Activated naive CD8-positive, alpha-beta T cell treated with anti-CD3 and anti-CD28 coated beads for 36 hours (primary cell): Measurements from ENCODE around the gene OVCA2. TPM values are rescaled to one million over a fixed set of nuclear protein-coding genes. Genes with fewer than 3 reads are reported as not detected.

ENCODE experiments used
- DNase-seq: peaks from one replicate; pipeline ENCODE4 v3.0.0; 2021
- H3K27ac Mint-ChIP-seq: one replicate; pipeline ENCODE4 v1.8.0; 2022; ENCODE audit warnings: mild to moderate bottlenecking, moderate library complexity, mixed read lengths
- H3K27me3 Mint-ChIP-seq: one replicate; pipeline ENCODE4 v1.8.0; 2022; ENCODE audit warnings: mild to moderate bottlenecking, mixed read lengths
- H3K36me3 Mint-ChIP-seq: one replicate; pipeline ENCODE4 v1.8.0; 2021; ENCODE audit warnings: mild to moderate bottlenecking, mixed read lengths
- H3K4me1 Mint-ChIP-seq: one replicate; pipeline ENCODE4 v1.8.0; 2021; ENCODE audit warnings: mixed read lengths
- H3K4me3 Mint-ChIP-seq: one replicate; pipeline ENCODE4 v1.8.0; 2022; ENCODE audit warnings: mild to moderate bottlenecking, moderate library complexity, mixed read lengths
- H3K9me3 Mint-ChIP-seq: one replicate; pipeline ENCODE4 v1.8.0; 2022; ENCODE audit warnings: mixed read lengths
- total RNA-seq, 2 experiments: library from RNA; stranded (reverse); gene quantifications; one replicate each; pipeline ENCODE4 v1.2.3, GENCODE V29; 2021

The OVCA2 gene
- total RNA-seq, 2 experiments from 2014 or later = 38.4 to 39.0 TPM

- Mint-ChIP-seq H3K27me3 (peaks cover 5% of the 10 kb centered on the region), H3K36me3 (peaks cover 56% of the 10 kb centered on the region), H3K4me3 (peak overlapping the region; percentile 30), H3K27ac (peak overlapping the region; percentile 63), H3K9me3 (no peaks in the 10 kb centered on the region), H3K4me1 (peaks cover 43% of the 10 kb centered on the region)
- DNase-seq = no peak
These were observed 29.2 kb downstream of the OVCA2 start for GRCh38 chr17:2071024-2071385.

- no peak overlapping the region for H3K4me3 Mint-ChIP-seq
These were observed 29.8 kb downstream of the OVCA2 start for GRCh38 chr17:2071455-2072281.

GRCh38 chr17:2074919-2075318, 33.1 kb downstream of the OVCA2 start:
- Mint-ChIP-seq H3K27me3 (peaks cover under 1% of the 10 kb centered on the region), H3K9me3 (no peaks in the 10 kb centered on the region), H3K4me1 (peaks cover 20% of the 10 kb centered on the region), H3K27ac (no peak overlapping the region), H3K4me3 (no peak overlapping the region), H3K36me3 (peaks cover 57% of the 10 kb centered on the region)
- no peak for DNase-seq

More at GRCh38 chr17:2071455-2072281, 29.8 kb downstream of the OVCA2 start:
- DNase-seq = no peak
- Mint-ChIP-seq H3K27me3 (peaks cover 5% of the 10 kb centered on the region), H3K4me1 (peaks cover 43% of the 10 kb centered on the region), H3K27ac (peak overlapping the region; percentile 5), H3K36me3 (peaks cover 52% of the 10 kb centered on the region), H3K9me3 (no peaks in the 10 kb centered on the region)

GRCh38 chr17:2075336-2076086, 33.7 kb downstream of the OVCA2 start:
- Mint-ChIP-seq H3K9me3 (no peaks in the 10 kb centered on the region), H3K4me1 (peaks cover 15% of the 10 kb centered on the region), H3K36me3 (peaks cover 53% of the 10 kb centered on the region), H3K4me3 (no peak overlapping the region), H3K27me3 (no peaks in the 10 kb centered on the region), H3K27ac (no peak overlapping the region)
- no peak for DNase-seq

- Mint-ChIP-seq H3K4me3 (no peak overlapping the region), H3K27me3 (no peaks in the 10 kb centered on the region), H3K36me3 (peaks cover 46% of the 10 kb centered on the region), H3K4me1 (peaks cover 7% of the 10 kb centered on the region), H3K9me3 (no peaks in the 10 kb centered on the region), H3K27ac (no peak overlapping the region)
- DNase-seq = no peak
These were observed 34.5 kb downstream of the OVCA2 start for GRCh38 chr17:2076087-2076984.

GRCh38 chr17:2077040-2077439, 35.2 kb downstream of the OVCA2 start:
- H3K4me1 Mint-ChIP-seq = peaks cover 9% of the 10 kb centered on the region
- H3K4me3 Mint-ChIP-seq = no peak overlapping the region
- H3K36me3 Mint-ChIP-seq = peaks cover 45% of the 10 kb centered on the region
- H3K27me3 Mint-ChIP-seq = no peaks in the 10 kb centered on the region
- no peaks in the 10 kb centered on the region for H3K9me3 Mint-ChIP-seq
- no peak overlapping the region for H3K27ac Mint-ChIP-seq
- no peak for DNase-seq

GRCh38 chr17:2081564-2081963, 39.7 kb downstream of the OVCA2 start:
- Mint-ChIP-seq H3K27ac (no peak overlapping the region), H3K27me3 (no peaks in the 10 kb centered on the region), H3K36me3 (peaks cover 51% of the 10 kb centered on the region), H3K9me3 (no peaks in the 10 kb centered on the region), H3K4me3 (no peak overlapping the region), H3K4me1 (peaks cover 20% of the 10 kb centered on the region)
- DNase-seq = no peak

- Mint-ChIP-seq H3K4me1 (peaks cover 26% of the 10 kb centered on the region), H3K36me3 (peaks cover 53% of the 10 kb centered on the region), H3K4me3 (no peak overlapping the region), H3K27ac (no peak overlapping the region), H3K27me3 (no peaks in the 10 kb centered on the region), H3K9me3 (no peaks in the 10 kb centered on the region)
- no peak for DNase-seq
These were observed 40.4 kb downstream of the OVCA2 start for GRCh38 chr17:2082003-2082781.

- Mint-ChIP-seq H3K27me3 (no peaks in the 10 kb centered on the region), H3K27ac (no peak overlapping the region), H3K4me1 (peaks cover 39% of the 10 kb centered on the region), H3K36me3 (peaks cover 46% of the 10 kb centered on the region), H3K9me3 (no peaks in the 10 kb centered on the region), H3K4me3 (no peak overlapping the region)
- no peak for DNase-seq
These were observed 41.8 kb downstream of the OVCA2 start for GRCh38 chr17:2083613-2084035.

- no peaks in the 10 kb centered on the region for H3K27me3 Mint-ChIP-seq
- H3K4me1 Mint-ChIP-seq = peaks cover 45% of the 10 kb centered on the region
- H3K4me3 Mint-ChIP-seq = no peak overlapping the region
- H3K27ac Mint-ChIP-seq = no peak overlapping the region
- DNase-seq = no peak
- H3K9me3 Mint-ChIP-seq = no peaks in the 10 kb centered on the region
- H3K36me3 Mint-ChIP-seq = peaks cover 42% of the 10 kb centered on the region
These were observed 42.4 kb downstream of the OVCA2 start for GRCh38 chr17:2084036-2084765.

- H3K36me3 Mint-ChIP-seq = peaks cover 41% of the 10 kb centered on the region
These were observed 43.2 kb downstream of the OVCA2 start for GRCh38 chr17:2084766-2085647.

GRCh38 chr17:2085648-2085949, 43.8 kb downstream of the OVCA2 start:
- Mint-ChIP-seq H3K36me3 (peaks cover 45% of the 10 kb centered on the region), H3K4me3 (no peak overlapping the region), H3K4me1 (peaks cover 59% of the 10 kb centered on the region), H3K27me3 (no peaks in the 10 kb centered on the region), H3K27ac (peak overlapping the region; percentile 50), H3K9me3 (no peaks in the 10 kb centered on the region)
- DNase-seq = no peak

More at GRCh38 chr17:2084766-2085647, 43.2 kb downstream of the OVCA2 start:
- DNase-seq = no peak
- H3K27me3 Mint-ChIP-seq = no peaks in the 10 kb centered on the region
- peaks cover 53% of the 10 kb centered on the region for H3K4me1 Mint-ChIP-seq
- H3K4me3 Mint-ChIP-seq = no peak overlapping the region
- peak overlapping the region; percentile 1 for H3K27ac Mint-ChIP-seq
- no peaks in the 10 kb centered on the region for H3K9me3 Mint-ChIP-seq

GRCh38 chr17:2086306-2086705, 44.5 kb downstream of the OVCA2 start:
- no peak for DNase-seq
- H3K27ac Mint-ChIP-seq = peak overlapping the region; percentile 94
- H3K4me3 Mint-ChIP-seq = no peak overlapping the region
- no peaks in the 10 kb centered on the region for H3K27me3 Mint-ChIP-seq
- H3K36me3 Mint-ChIP-seq = peaks cover 45% of the 10 kb centered on the region
- H3K9me3 Mint-ChIP-seq = no peaks in the 10 kb centered on the region
- H3K4me1 Mint-ChIP-seq = peaks cover 65% of the 10 kb centered on the region
